HCEC 1CT (cell line): ENCODE measurements around the gene EHMT1.
"Not testable (repeated sequence)": the region's sequence is repeated elsewhere in the genome, so short reads cannot be mapped to it uniquely, and the experiment has no call there.

Experiments
- DNase-seq: peaks from one replicate; pipeline ENCODE4 v3.0.0-alpha.2; 2017

Gene EHMT1

GRCh38 chr9:137619240-137620047, 639 bp downstream of the EHMT1 start:
- DNase-seq: peak; percentile 32

- DNase-seq: no peak
These were observed 1.2 kb downstream of the EHMT1 start for GRCh38 chr9:137620048-137620405.

DNA sequence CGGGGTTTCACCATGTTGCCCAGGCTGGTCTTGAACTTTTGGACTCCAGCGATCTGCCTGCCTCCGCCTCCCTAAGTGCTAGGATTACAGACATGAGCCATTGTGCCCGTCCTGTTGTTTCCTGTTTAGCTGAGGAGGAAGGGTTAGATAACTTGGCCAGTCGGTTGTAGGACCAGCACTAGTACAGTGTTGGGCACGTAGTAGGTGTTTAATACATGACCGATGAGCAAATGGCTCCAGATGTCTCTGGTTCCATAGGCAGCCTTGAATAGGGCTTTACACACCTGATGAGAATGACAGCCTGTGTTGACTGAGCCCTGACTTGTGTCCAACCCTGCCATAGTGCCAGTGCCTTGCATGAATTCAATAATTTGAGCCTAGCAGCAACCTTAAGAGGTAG, 1.8 kb downstream of the EHMT1 start:
- DNase-seq: no peak

- DNase-seq: no peak
These were observed 2.4 kb downstream of the EHMT1 start for GRCh38 chr9:137621131-137621757.

DNA sequence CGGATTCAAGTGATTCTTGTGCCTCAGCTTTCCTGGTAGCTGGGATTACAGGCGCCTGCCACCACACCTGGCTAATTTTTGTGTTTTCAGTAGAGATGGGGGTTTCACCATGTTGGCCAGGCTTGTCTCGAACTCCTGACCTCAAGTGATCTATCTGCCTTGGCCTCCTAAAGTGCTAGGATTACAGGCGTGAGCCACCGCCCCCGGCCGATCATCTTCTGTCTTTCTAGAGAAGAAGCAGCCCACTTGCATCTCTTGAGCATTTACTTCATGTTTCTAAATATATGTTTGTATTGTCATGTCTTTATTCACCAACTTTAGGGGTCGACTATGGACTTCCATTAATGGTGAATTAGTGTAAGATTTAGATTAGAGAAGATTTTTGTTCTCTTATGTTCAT, 3.4 kb downstream of the EHMT1 start:
- not testable (repeated sequence) for DNase-seq

DNA sequence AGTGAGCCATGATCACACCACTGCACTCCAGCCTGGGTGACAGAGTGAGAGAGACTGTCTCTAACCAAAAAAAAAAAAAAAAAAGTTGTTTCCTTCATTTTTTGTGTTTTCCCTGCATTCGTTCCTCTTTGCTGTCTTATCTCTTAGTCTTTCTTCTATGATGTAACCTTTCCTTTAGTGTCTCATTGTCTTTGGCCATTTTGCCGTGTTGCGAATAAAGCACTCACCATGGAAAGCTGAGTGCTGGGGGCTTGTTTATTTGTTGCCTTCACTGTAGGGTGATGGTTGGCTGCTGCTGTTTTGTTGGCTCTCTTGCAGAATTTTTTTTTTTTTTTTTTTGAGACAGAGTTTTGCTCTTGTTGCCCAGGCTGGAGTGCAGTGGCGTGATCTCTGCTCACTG, 7.7 kb downstream of the EHMT1 start:
- DNase-seq: no peak

GRCh38 chr9:137627406-137627805, 8.6 kb downstream of the EHMT1 start:
- DNase-seq: not testable (repeated sequence)

DNA sequence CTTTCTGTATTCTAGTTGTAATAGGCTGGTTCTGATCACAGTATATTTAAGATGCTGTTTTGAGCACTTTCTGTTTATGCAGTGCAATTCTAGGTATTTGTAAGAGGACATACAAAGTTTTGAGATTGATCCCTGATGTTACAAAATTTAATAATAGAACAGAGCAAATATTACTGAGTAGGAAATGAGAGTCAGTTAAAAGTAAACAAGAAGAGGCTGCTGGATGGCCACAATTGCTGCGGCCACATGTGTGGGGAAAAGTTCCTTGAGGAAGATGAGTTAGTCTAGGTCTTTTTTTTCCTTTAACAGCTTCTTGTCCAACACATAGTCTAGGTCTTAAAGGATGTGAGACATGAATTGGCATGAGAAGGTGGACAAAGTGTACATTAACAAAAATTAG, 11.3 kb downstream of the EHMT1 start:
- no peak for DNase-seq

DNA sequence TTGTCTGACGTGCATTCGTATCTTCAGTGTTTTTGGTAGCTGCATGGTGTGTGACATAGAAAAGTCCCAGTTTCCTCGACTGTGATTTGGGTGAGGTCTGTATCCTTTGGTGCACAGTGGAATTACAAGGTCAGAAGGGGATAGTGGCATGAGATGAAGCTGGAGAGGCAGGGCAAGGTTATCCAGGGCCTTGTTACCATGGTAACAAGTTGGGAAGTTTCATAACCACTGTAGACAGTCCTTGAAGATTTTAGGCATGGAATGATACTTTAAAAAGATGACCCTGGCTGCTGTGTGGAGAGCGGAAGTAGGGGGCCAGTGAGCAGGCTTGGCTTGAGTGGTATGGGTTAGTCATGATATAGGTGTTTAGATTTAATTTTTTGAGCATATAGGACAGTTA, 11.9 kb downstream of the EHMT1 start:
- DNase-seq: no peak

DNA sequence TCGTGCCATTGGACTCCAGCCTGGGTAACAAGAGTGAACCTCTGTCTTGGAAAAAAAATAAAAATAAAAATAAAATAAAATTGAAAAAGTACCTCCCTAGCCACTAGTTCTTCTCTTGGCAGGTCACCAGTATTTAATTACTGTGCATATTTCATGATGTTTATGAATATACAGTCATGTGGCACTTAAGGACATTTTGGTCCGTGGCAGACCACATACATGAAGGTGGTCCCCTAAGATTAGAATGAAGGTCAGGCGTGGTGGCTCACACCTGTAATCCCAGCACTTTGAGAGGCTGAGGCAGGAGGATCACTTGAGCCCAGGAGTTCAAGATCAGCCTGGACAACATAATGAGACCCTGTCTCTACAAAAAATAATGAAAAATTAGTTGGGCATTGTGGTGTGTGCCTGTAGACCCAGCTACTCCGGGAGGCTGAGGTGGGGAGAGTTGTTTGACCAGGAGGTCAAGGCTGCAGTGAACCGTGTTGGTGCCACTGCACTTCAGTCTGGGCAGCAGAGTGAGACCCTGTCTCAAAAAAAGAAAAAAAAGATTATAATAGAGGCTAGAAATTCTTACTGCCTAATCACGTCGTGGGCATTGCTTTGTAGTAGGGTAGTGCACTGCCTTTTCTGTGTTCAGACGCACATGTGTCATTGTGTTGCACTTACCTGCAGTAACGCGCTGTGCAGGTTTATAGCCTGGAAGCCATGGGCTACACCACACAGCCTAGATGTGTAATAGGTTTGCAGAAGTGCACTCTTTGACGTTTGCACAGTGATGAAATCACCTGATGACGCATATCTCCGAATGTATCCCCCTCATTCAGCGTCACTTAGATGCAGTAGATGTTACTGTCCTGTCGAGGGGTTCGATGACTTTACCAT, 12.8 kb downstream of the EHMT1 start:
- no peak for DNase-seq

DNA sequence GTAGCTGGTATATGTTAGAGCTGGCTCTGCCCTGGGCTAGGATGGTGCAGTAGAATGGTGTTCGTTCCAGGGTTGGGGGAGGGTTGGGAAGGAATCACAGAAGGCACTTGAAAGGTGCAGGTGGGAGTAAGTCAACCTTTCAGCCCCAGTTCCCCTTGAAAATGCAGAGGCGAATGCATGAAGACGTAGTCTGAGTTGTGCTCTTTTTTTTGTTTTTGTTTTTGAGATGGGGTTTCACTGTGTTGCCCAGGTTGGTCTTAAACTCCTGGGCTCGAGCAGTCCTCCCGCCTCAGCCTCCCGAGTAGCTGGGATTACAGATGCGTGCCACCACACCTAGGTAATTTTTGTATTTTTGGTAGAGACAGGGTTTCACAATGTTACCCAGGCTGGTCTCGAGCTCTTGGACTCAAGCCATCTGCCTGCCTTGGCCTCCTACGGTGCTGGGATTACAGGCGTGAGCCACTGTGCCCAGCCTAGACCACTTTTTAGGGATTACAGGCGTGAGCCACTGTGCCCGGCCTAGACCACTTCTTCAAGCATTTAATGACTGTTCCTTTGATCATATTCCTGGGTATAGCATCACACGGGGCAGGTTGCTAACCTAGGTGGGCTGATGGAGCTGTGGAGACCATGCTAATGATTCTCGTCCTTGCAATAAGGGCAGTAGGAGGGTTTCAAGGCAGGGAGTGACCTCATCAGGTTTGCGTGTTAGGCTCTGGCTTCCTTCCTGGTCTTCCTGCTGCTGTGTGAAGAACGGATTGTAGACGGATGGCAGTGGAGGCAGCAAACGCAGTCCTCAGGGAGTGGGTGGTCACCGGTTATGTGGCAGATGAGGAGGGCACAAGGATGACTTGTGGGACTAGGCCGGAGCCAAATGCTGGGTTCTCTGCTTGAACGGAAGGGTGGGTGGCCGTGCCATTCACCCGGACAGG, 13.7 kb downstream of the EHMT1 start:
- DNase-seq: no peak

- no peak for DNase-seq
These were observed 15.2 kb downstream of the EHMT1 start for GRCh38 chr9:137634016-137634415.

GRCh38 chr9:137638680-137639079, 19.9 kb downstream of the EHMT1 start:
- no peak for DNase-seq

DNA sequence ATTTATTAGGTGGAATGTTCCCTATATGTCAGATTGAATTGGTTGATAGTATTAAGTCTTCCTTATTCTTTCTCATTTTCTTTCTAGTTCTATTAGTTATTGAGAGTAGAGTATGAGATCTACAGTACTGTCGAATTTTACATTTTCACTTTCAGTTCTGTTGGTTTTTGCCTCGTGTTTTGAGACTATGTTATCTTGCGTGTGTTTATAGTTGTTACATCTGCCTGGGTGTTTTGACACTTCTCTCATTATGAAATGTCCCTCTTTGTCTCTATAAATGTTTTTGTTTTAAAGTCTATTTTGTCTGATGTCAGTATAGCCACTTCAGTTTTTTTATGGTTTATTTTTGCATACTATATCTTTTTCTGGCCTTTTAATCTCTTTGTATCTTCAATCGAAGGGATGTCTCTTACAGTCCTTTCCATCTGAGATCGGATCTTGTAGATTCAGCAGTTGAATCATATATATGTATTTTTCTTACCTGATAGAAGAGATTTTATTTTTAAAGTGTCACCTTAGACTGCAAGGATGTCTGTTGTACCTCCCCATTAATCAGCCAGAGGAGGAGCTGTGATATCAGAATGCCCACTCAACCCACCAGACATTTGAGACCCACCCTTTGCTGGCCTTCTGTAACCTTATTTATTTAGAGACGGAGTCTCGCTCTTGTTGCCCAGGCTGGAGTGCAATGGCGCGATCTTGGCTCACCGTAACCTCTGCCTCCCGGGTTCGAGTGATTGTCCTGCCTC, 20.7 kb downstream of the EHMT1 start:
- DNase-seq: no peak

DNA sequence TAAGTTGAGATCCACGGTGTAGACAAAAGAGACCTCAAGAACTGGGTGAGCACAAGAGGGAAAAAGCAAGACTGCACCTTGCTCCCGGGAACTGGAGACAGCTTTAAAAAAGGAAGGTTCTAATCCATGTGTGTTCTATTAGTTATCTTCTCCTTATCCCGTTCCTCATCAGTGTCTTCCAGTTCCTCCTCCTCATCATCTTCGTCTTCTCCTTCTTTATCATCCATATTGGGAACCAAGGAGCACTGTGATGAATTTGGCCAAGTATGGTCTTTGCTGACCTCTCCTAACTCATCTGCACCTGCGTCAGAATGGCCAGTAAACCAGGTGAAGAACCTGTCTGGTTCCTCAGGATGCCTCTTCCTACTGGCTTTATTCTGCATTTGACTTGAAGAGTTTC, 22.1 kb downstream of the EHMT1 start:
- no peak for DNase-seq

- DNase-seq: no peak
These were observed 23.4 kb downstream of the EHMT1 start for GRCh38 chr9:137642118-137642601.

DNA sequence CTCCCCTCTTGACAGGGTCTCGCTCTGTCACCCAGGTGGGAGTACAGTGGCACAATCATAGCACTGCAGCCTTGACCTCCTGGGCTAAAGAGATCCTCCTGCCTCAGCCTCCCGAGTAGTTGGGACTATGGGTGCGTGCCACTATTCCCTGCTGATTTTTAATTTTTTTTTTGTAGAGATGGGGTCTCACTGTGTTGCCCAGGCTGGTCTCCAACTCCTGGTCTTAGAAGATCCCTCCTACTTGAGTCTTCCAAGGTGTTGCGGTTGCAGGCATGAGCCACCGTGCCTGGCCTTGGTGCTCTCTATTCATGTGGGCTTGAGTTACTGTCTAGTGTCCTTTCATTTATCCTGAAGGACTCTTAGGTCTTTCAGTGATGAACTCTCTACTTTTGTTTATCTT, 24.1 kb downstream of the EHMT1 start:
- no peak for DNase-seq

GRCh38 chr9:137643921-137644320, 25.1 kb downstream of the EHMT1 start:
- DNase-seq: no peak

- no peak for DNase-seq
These were observed 26.4 kb downstream of the EHMT1 start for GRCh38 chr9:137645211-137645610.

GRCh38 chr9:137646341-137646740, 27.5 kb downstream of the EHMT1 start:
- no peak for DNase-seq

DNA sequence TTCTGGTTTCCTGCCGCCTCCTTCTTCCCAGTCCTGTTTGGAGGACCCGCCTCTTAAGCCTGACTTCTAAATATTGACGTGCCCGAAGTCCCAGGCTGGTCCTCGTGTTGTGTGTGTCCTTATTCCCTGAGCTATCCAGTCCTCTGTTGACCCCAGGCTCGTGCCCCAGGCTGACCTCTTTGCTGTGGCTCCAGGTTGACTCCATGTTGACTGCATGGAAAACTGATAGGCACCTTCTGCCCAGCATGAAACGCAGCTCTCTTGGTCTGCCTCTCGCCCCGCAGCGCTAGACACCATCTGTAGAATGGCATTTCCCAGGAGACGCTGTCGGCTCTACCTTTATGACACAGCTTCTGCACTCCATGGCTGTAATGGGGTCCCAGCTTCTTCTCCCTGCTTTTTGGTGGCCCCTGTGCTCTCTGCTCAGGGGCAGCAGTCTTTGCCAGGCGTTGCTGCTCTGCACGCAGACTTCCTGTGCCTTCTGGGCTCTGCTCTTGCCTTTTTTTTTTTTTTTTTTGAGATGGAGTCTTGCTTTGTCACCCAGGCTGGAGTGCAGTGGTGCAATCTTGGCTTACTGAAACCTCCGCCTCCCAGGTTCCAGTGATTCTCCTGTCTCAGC, 28.4 kb downstream of the EHMT1 start:
- DNase-seq: no peak
